ENCODE results near the gene ACOX1. TPM values are rescaled to one million over a fixed set of nuclear protein-coding genes. Genes with fewer than 3 reads are reported as not detected.

The ACOX1 gene
- total and polyA plus RNA-seq, 2 of the 13 experiments (the other 11 are each of a cell fraction or from before 2014, with no cell fraction given), result 86.4 to 120 TPM

- TF ChIP-seq ZBTB46 (CRISPR knock-in tag; IDR thresholded peaks at IDR 0.05; ENCODE audit: borderline replicate concordance) (peak; percentile 92), JUN (CRISPR knock-in tag; IDR thresholded peaks at IDR 0.05) (no peak), SRSF4 (IDR thresholded peaks at IDR 0.05; ENCODE audit: low read depth, low read length, poor library complexity, severe bottlenecking) (no peak), NONO (IDR thresholded peaks at IDR 0.05) (no peak), NONO (CRISPR knock-in tag; conservative IDR thresholded peaks at IDR 0.05) (peak; percentile 14), ZNF253 (CRISPR knock-in tag; IDR thresholded peaks at IDR 0.05; ENCODE audit: borderline replicate concordance) (0 out of 2 replicates have a peak, but pooled peaks have one; percentile 18), ZNF710 (CRISPR knock-in tag; IDR thresholded peaks at IDR 0.05; ENCODE audit: borderline replicate concordance) (no peak; the same call in 1 of the 2 replicates), HNRNPH1 (optimal IDR thresholded peaks at IDR 0.05; ENCODE audit: low read depth, low read length) (no peak), ZNF570 (CRISPR knock-in tag; IDR thresholded peaks at IDR 0.05; ENCODE audit: borderline replicate concordance) (no peak; the same call in 1 of the 2 replicates), CEBPB (IDR thresholded peaks at IDR 0.05; ENCODE audit: borderline replicate concordance, low read depth, low read length) (no peak), U2AF1 (optimal IDR thresholded peaks at IDR 0.05; ENCODE audit: low read depth, low read length) (peak; percentile 62), ZNF160 (CRISPR knock-in tag; IDR thresholded peaks at IDR 0.05) (0 out of 2 replicates have a peak, but pooled peaks have one; percentile 20), ZC3H4 (CRISPR knock-in tag; IDR thresholded peaks at IDR 0.05; ENCODE audit: borderline replicate concordance) (0 out of 2 replicates have a peak, but pooled peaks have one; percentile 15), ZKSCAN8 (CRISPR knock-in tag; IDR thresholded peaks at IDR 0.05; ENCODE audit: borderline replicate concordance) (peak; percentile 5; the same call in 1 of the 2 replicates), HMGXB4 (CRISPR knock-in tag; IDR thresholded peaks at IDR 0.05; ENCODE audit: borderline replicate concordance in 1 of 2, low read depth in 1 of 2) (peak in 1 of 2 experiments; percentile 86; a peak in 3 of 4 replicates), ZNF280B (CRISPR knock-in tag; IDR thresholded peaks at IDR 0.05; ENCODE audit: borderline replicate concordance) (peak; percentile 58), ETS1 (CRISPR knock-in tag; IDR thresholded peaks at IDR 0.05) (0 out of 2 replicates have a peak, but pooled peaks have one; percentile 74), SALL1 (CRISPR knock-in tag; IDR thresholded peaks at IDR 0.05) (peak; percentile 49; the same call in 1 of the 2 replicates)
Measured at GRCh38 chr17:75891605-75892555, 87.1 kb downstream of the ACOX1 start (continued).
